Measurements from ENCODE around the gene TMEM106C. TPM values are rescaled to one million over a fixed set of nuclear protein-coding genes. Genes with fewer than 3 reads are reported as not detected.

The TMEM106C gene
- total and polyA plus RNA-seq, 2 of the 13 experiments (the other 11 are each of a cell fraction or from before 2014, with no cell fraction given) = 132 to 192 TPM

- TF ChIP-seq TAF15 (IDR thresholded peaks at IDR 0.05; ENCODE audit: low read depth, low read length, poor library complexity, severe bottlenecking) = no peak
- TF ChIP-seq ATF4 (CRISPR knock-in tag; IDR thresholded peaks at IDR 0.05) = no peak
- no peak for TF ChIP-seq ZBTB14 (CRISPR knock-in tag; IDR thresholded peaks at IDR 0.05)
These were observed 41.5 kb upstream of the TMEM106C start (continued) for GRCh38 chr12:47921907-47922306.

GRCh38 chr12:47927346-47927745 is 36.0 kb upstream of the TMEM106C start:
- H4K20me1 ChIP-seq (ENCODE audit: insufficient read depth, low read length) = no peaks in the 10 kb centered on the region
- in situ Hi-C loops (cut with HindIII; ENCODE audit: extremely low pct_ligation_motif_present, low pct_unique_long_range_greater_than_20kb) (no loop called here), intact Hi-C loops (cut with micrococcal nuclease; ENCODE audit: unreplicated experiment) (no loop called here)
- ChIA-PET POLR2A (no interaction called here), CTCF (ENCODE audit: low intra/inter-chr PET ratio, low total read pairs) (no interaction called here)
- H3K79me2 ChIP-seq (ENCODE audit: insufficient read depth, low read length) = no peaks in the 10 kb centered on the region
- H2AFZ ChIP-seq (ENCODE audit: low read length) = no peak overlapping the region
- no peaks in the 10 kb centered on the region for H3K36me3 ChIP-seq (replicated peaks in 1 of 2; ENCODE audit: control insufficient read depth in 1 of 2, insufficient read depth in 2 of 2, low read length in 2 of 2)
- H3K4me1 ChIP-seq (ENCODE audit: insufficient read depth, low read length) = no peaks in the 10 kb centered on the region
- TF ChIP-seq SIX1 (CRISPR knock-in tag; IDR thresholded peaks at IDR 0.05; ENCODE audit: borderline replicate concordance) = no peak
- TF ChIP-seq NR3C1 (CRISPR knock-in tag; IDR thresholded peaks at IDR 0.05) = no peak
- no peak for TF ChIP-seq NR2F6 (IDR thresholded peaks at IDR 0.05)
- TF ChIP-seq NR2F6 (CRISPR knock-in tag; IDR thresholded peaks at IDR 0.05) = no peak
- no peak for TF ChIP-seq ZNF687 (CRISPR knock-in tag; IDR thresholded peaks at IDR 0.05)
- TF ChIP-seq CEBPG (CRISPR knock-in tag; IDR thresholded peaks at IDR 0.05) = no peak
- TF ChIP-seq KLF16 (CRISPR knock-in tag; IDR thresholded peaks at IDR 0.05) = no peak
- TF ChIP-seq SSRP1 (CRISPR knock-in tag; IDR thresholded peaks at IDR 0.05) = no peak
- TF ChIP-seq ZNF609 (CRISPR knock-in tag; IDR thresholded peaks at IDR 0.05; ENCODE audit: borderline replicate concordance) = no peak
- TF ChIP-seq AKAP8 (CRISPR knock-in tag; IDR thresholded peaks at IDR 0.05) = no peak
- no peak overlapping the region for H3K27ac ChIP-seq (ENCODE audit: extremely low read length, insufficient read depth, low read length)
- peaks cover 2 to 7% of the 10 kb centered on the region in 2 experiments; a peak in 3 of 5 replicates for H3K27me3 ChIP-seq (ENCODE audit: control insufficient read depth in 1 of 2, insufficient read depth in 2 of 2, low read length in 2 of 2)
- H3K9ac ChIP-seq (ENCODE audit: insufficient read depth, low read depth, low read length) = no peak overlapping the region
- no peaks in the 10 kb centered on the region for H3K9me3 ChIP-seq (ENCODE audit: low read length)
- WGBS (ENCODE audit: low lambda C conversion rate) = 17% methylated on average over 3 of the region's 3 CpGs
- H3K4me2 ChIP-seq (ENCODE audit: low read depth, low read length) = no peak overlapping the region
- FAIRE-seq = no peak
- no peak for DNase-seq (ENCODE audit: low spot score)
- no peak overlapping the region for H3K4me3 ChIP-seq (replicated peaks in 1 of 3; ENCODE audit: insufficient read depth in 1 of 3, low read depth in 2 of 3, low read length in 3 of 3)
- ATAC-seq = no peak
- BruUV-seq (replicated peaks) = no TSS peak

Data from HepG2 (cell line).